ENCODE results near the gene DCTN1.

DNA sequence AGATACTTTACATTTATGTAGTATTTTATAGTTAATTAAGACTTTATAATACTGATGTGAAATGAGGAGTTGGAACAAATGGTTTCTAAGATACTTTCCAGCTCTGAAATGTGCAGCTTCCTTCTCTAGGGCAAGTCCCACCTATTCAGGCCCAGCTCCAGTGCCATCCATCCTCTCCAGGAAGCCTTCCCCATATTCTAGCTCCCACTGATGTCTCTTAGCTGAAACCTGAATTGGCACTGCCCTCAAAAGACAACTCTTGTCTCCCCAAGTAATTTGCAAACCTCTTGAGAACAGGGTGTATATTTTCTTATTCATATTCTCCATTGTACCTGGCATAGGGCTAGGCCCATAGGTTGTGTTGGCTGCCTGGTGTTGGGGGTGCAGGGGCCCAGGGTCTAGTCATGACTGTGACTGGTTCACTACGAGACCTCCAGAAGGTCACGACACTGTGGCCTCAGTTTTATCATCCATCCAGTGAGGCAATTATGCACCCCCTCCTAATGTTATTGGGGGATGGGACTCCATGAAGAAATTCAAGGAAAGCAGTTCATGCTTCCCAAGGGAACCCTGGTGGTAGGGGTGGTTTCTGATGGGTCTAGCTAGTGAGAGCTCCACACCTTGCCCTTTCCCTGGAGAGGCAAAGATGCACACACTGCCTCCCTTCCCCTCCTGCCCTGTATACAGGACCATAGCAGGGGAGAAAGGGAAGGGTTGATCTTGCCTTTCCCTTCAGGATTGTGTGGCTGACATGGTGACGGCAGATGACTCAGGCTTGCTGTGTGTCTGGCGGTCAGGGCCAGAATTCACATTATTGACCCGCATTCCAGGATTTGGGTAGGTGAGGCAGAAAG lies 44.3 kb upstream of the DCTN1 start:
- TF ChIP-seq, protein P1, sequence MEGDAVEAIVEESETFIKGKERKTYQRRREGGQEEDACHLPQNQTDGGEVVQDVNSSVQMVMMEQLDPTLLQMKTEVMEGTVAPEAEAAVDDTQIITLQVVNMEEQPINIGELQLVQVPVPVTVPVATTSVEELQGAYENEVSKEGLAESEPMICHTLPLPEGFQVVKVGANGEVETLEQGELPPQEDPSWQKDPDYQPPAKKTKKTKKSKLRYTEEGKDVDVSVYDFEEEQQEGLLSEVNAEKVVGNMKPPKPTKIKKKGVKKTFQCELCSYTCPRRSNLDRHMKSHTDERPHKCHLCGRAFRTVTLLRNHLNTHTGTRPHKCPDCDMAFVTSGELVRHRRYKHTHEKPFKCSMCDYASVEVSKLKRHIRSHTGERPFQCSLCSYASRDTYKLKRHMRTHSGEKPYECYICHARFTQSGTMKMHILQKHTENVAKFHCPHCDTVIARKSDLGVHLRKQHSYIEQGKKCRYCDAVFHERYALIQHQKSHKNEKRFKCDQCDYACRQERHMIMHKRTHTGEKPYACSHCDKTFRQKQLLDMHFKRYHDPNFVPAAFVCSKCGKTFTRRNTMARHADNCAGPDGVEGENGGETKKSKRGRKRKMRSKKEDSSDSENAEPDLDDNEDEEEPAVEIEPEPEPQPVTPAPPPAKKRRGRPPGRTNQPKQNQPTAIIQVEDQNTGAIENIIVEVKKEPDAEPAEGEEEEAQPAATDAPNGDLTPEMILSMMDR (conservative IDR thresholded peaks at IDR 0.05; ENCODE audit: low read depth, low read length) = no peak
- no peak for TF ChIP-seq EZH2 (IDR thresholded peaks at IDR 0.05; ENCODE audit: low read length, unreplicated experiment)
- TF ChIP-seq EZH2phosphoT487 (IDR thresholded peaks at IDR 0.05; ENCODE audit: borderline replicate concordance, low read length) = no peak

Measured in PC-3 (cell line).